Liver (tissue), 9 donors: ENCODE measurements around the gene SNAP25. TPM values are rescaled to one million over a fixed set of nuclear protein-coding genes. Genes with fewer than 3 reads are reported as not detected.

Source experiments
- DNase-seq: peaks from one replicate; pipeline ENCODE4 v3.0.0-alpha.2; 2017; ENCODE audit warnings: low spot score
- H3K27ac ChIP-seq, 2 donors: one replicate each; pipeline ENCODE4 v1.7.0; 2013; ENCODE audit warnings: inconsistent platforms in 2 of 2, low read length in 2 of 2, control low read depth in 1 of 2, low read depth in 1 of 2, mild to moderate bottlenecking in 1 of 2
- H3K27me3 ChIP-seq, 4 donors: one replicate each; pipeline versions ENCODE4 v1.6.1 to v1.7.0; 2013; ENCODE audit warnings: low read length in 3 of 4, inconsistent platforms in 1 of 4, mild to moderate bottlenecking in 1 of 4, moderate library complexity in 1 of 4; ENCODE audit not compliant: control insufficient read depth in 4 of 4, insufficient read depth in 4 of 4
- H3K36me3 ChIP-seq, 4 donors: one replicate each; pipeline versions ENCODE4 v1.6.1 to v1.7.0; 2013; ENCODE audit warnings: low read length in 3 of 4, mild to moderate bottlenecking in 3 of 4, low read depth in 1 of 4, moderate library complexity in 1 of 4; ENCODE audit not compliant: control insufficient read depth in 4 of 4, insufficient read depth in 3 of 4
- H3K4me1 ChIP-seq, 4 donors: one replicate each; pipeline versions ENCODE4 v1.6.1 to v1.7.0; 2013; ENCODE audit warnings: low read length in 3 of 4, mild to moderate bottlenecking in 3 of 4, moderate library complexity in 1 of 4; ENCODE audit not compliant: control insufficient read depth in 4 of 4, insufficient read depth in 4 of 4
- H3K4me3 ChIP-seq, 3 donors: one replicate each; pipeline versions ENCODE4 v1.6.1 to v1.7.0; 2013; ENCODE audit warnings: low read length in 3 of 3, control low read depth in 1 of 3, low read depth in 1 of 3, mild to moderate bottlenecking in 1 of 3
- H3K9ac ChIP-seq, 2 donors: one replicate each; pipeline ENCODE4 v1.7.0; 2013; ENCODE audit warnings: low read length in 2 of 2, mild to moderate bottlenecking in 2 of 2, moderate library complexity in 2 of 2, control low read depth in 1 of 2, low read depth in 1 of 2
- H3K9me3 ChIP-seq, 4 donors: one replicate each; pipeline versions ENCODE4 v1.6.1 to v1.7.0; 2013; ENCODE audit warnings: low read length in 3 of 4; ENCODE audit not compliant: control insufficient read depth in 4 of 4
- ATF3 ChIP-seq: IDR thresholded peaks from 2 replicates; pipeline ENCODE4 v1.6.1; 2016; ENCODE audit warnings: antibody characterized with exemption
- CTCF ChIP-seq: fragments of 150-350 bp; IDR thresholded peaks from 2 replicates; pipeline ENCODE4 v1.5.1; 2017; ENCODE audit warnings: improper control_type of control experiment, low read depth, low read length; ENCODE audit not compliant: missing input control
- EGR1 ChIP-seq, 2 donors: IDR thresholded peaks; 2 replicates each; pipeline ENCODE4 v1.6.1; 2016 to 2018; ENCODE audit warnings: antibody characterized with exemption in 2 of 2, low read depth in 2 of 2
- FOXA1 ChIP-seq: IDR thresholded peaks from 2 replicates; pipeline ENCODE4 v1.6.1; 2016; ENCODE audit warnings: antibody characterized with exemption
- GABPA ChIP-seq, 2 donors: IDR thresholded peaks in 1 of 2; conservative IDR thresholded peaks in 1 of 2; 2 replicates each; pipeline ENCODE4 v1.6.1; 2016; ENCODE audit warnings: antibody characterized with exemption in 2 of 2, mild to moderate bottlenecking in 1 of 2, moderate library complexity in 1 of 2
- HNF4A ChIP-seq, 2 donors: conservative IDR thresholded peaks; 2 replicates each; pipeline ENCODE4 v1.6.1; 2016; ENCODE audit warnings: antibody characterized with exemption in 2 of 2, mild to moderate bottlenecking in 2 of 2
- HNF4G ChIP-seq: IDR thresholded peaks from 2 replicates; pipeline ENCODE4 v1.6.1; 2016; ENCODE audit warnings: antibody characterized with exemption
- MAX ChIP-seq: IDR thresholded peaks from 2 replicates; pipeline ENCODE4 v1.6.1; 2016; ENCODE audit warnings: antibody characterized with exemption
- RAD21 ChIP-seq, 2 donors: IDR thresholded peaks; 2 replicates each; pipeline ENCODE4 v1.6.1; 2016; ENCODE audit warnings: antibody characterized with exemption in 2 of 2, mild to moderate bottlenecking in 2 of 2
- REST ChIP-seq: IDR thresholded peaks from 2 replicates; pipeline ENCODE4 v1.6.1; 2016; ENCODE audit warnings: antibody characterized with exemption, mild to moderate bottlenecking
- RXRA ChIP-seq, 2 donors: IDR thresholded peaks; 2 replicates each; pipeline ENCODE4 v1.6.1; 2017 to 2018; ENCODE audit warnings: antibody characterized with exemption in 2 of 2, mild to moderate bottlenecking in 1 of 2
- WGBS: extraction: QIAGEN DNeasy Blood & Tissue Kit; methylation state at CpG from one replicate; pipeline ENCODE4 v1.1.7; 2013; 5-methylcytosine and 5-hydroxymethylcytosine counted together
- polyA plus RNA-seq, 2 donors: library from polyadenylated mRNA; stranded (reverse) in 1 of 2; unstranded in 1 of 2; fragments of 200-250 nt in 1 of 2; fragments of >200 nt in 1 of 2; fragmentation: Nextera tagmentation in 1 of 2; extraction: Ambion mirVana in 1 of 2; gene quantifications; one replicate each; pipeline versions ENCODE4 v1.2.1 to v1.2.3, GENCODE V29; 2013 to 2015
- total RNA-seq, 2 donors: library from RNA; depleted of rRNA; stranded (reverse); fragments of >200 nt; gene quantifications; one replicate each; pipeline ENCODE4 v1.2.3, GENCODE V29; 2014
- donor health status: healthy.
- donor health status: healthy.
- donor health status: healthy.
- donor health status: healthy.
- donor health status: healthy.

SNAP25 gene
- total and polyA plus RNA-seq, 4 donors = 0.32 to 2.7 (median 0.56) TPM

- no peak overlapping the region for H3K9ac ChIP-seq
- DNase-seq = no peak
Measured at GRCh38 chr20:10303852-10304251, 85.2 kb downstream of the SNAP25 start.

More at GRCh38 chr20:10303852-10304251, 85.2 kb downstream of the SNAP25 start:
- 75% methylated on average over 3 of the region's 3 CpGs for WGBS
- H3K4me3 ChIP-seq = no peak overlapping the region
- H3K9me3 ChIP-seq = no peaks in the 10 kb centered on the region
- H3K4me1 ChIP-seq = peaks cover 0 to 1% (median 0%) of the 10 kb centered on the region in 4 donors
- no peak overlapping the region for H3K27ac ChIP-seq
- H3K36me3 ChIP-seq = no peaks in the 10 kb centered on the region
- TF ChIP-seq ATF3 = no peak
- TF ChIP-seq REST = no peak
- no peak for TF ChIP-seq GABPA (IDR thresholded peaks at IDR 0.05 in 1 of 2, conservative IDR thresholded peaks at IDR 0.05 in 1 of 2)
- TF ChIP-seq EGR1 (IDR thresholded peaks at IDR 0.05; ENCODE audit: low read depth in 2 of 2) = no peak
- no peak for TF ChIP-seq HNF4G
- no peak for TF ChIP-seq MAX
- TF ChIP-seq CTCF = no peak
- TF ChIP-seq RXRA (IDR thresholded peaks at IDR 0.05) = no peak
- TF ChIP-seq FOXA1 = no peak
- no peak for TF ChIP-seq RAD21 (IDR thresholded peaks at IDR 0.05)
- no peak for TF ChIP-seq HNF4A (conservative IDR thresholded peaks at IDR 0.05)
- H3K27me3 ChIP-seq = no peaks in the 10 kb centered on the region
